ENCODE data around the gene IGFL1. TPM values are rescaled to one million over a fixed set of nuclear protein-coding genes. Genes with fewer than 3 reads are reported as not detected.

IGFL1 gene
- total and polyA plus RNA-seq, 10 of the 15 experiments (the other 5 are each of a cell fraction or from before 2014, with no cell fraction given) = not detected

DNA sequence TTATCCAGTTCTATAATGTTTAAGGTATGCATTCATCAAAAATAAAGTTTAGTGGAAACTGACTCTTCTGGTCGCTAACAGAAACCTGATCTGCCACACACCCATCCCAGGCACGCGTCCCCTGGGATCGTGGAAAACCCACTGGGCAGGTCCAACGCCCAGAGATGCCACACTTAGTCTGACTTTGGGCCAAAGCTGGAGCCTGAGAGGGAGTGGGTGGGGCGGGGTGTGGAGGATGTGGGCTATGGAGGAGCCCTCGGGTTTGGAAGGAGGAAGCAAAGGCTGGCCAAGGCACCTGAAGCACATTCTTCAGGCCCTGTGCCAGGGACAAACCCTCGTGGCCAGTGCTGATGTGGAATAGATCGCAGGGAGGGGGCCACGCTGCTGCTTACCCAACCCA is 2.5 kb downstream of the IGFL1 start (continued):
- TF ChIP-seq, protein P1, sequence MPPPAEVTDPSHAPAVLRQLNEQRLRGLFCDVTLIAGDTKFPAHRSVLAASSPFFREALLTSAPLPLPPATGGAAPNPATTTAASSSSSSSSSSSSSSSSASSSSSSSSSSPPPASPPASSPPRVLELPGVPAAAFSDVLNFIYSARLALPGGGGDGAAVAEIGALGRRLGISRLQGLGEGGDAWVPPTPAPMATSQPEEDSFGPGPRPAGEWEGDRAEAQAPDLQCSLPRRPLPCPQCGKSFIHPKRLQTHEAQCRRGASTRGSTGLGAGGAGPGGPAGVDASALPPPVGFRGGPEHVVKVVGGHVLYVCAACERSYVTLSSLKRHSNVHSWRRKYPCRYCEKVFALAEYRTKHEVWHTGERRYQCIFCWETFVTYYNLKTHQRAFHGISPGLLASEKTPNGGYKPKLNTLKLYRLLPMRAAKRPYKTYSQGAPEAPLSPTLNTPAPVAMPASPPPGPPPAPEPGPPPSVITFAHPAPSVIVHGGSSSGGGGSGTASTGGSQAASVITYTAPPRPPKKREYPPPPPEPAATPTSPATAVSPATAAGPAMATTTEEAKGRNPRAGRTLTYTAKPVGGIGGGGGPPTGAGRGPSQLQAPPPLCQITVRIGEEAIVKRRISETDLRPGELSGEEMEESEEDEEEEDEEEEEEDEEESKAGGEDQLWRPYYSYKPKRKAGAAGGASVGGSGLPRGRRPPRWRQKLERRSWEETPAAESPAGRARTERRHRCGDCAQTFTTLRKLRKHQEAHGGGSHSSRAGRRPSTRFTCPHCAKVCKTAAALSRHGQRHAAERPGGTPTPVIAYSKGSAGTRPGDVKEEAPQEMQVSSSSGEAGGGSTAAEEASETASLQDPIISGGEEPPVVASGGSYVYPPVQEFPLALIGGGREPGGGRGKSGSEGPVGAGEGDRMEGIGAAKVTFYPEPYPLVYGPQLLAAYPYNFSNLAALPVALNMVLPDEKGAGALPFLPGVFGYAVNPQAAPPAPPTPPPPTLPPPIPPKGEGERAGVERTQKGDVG (CRISPR knock-in tag; IDR thresholded peaks at IDR 0.05) = no peak
- no peak for TF ChIP-seq CBX5 (IDR thresholded peaks at IDR 0.05; ENCODE audit: low read depth)
- no peak for TF ChIP-seq NR2C1 (IDR thresholded peaks at IDR 0.05)
- TF ChIP-seq, protein P2, sequence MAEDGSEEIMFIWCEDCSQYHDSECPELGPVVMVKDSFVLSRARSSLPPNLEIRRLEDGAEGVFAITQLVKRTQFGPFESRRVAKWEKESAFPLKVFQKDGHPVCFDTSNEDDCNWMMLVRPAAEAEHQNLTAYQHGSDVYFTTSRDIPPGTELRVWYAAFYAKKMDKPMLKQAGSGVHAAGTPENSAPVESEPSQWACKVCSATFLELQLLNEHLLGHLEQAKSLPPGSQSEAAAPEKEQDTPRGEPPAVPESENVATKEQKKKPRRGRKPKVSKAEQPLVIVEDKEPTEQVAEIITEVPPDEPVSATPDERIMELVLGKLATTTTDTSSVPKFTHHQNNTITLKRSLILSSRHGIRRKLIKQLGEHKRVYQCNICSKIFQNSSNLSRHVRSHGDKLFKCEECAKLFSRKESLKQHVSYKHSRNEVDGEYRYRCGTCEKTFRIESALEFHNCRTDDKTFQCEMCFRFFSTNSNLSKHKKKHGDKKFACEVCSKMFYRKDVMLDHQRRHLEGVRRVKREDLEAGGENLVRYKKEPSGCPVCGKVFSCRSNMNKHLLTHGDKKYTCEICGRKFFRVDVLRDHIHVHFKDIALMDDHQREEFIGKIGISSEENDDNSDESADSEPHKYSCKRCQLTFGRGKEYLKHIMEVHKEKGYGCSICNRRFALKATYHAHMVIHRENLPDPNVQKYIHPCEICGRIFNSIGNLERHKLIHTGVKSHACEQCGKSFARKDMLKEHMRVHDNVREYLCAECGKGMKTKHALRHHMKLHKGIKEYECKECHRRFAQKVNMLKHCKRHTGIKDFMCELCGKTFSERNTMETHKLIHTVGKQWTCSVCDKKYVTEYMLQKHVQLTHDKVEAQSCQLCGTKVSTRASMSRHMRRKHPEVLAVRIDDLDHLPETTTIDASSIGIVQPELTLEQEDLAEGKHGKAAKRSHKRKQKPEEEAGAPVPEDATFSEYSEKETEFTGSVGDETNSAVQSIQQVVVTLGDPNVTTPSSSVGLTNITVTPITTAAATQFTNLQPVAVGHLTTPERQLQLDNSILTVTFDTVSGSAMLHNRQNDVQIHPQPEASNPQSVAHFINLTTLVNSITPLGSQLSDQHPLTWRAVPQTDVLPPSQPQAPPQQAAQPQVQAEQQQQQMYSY (CRISPR knock-in tag; IDR thresholded peaks at IDR 0.05) = no peak

DNA sequence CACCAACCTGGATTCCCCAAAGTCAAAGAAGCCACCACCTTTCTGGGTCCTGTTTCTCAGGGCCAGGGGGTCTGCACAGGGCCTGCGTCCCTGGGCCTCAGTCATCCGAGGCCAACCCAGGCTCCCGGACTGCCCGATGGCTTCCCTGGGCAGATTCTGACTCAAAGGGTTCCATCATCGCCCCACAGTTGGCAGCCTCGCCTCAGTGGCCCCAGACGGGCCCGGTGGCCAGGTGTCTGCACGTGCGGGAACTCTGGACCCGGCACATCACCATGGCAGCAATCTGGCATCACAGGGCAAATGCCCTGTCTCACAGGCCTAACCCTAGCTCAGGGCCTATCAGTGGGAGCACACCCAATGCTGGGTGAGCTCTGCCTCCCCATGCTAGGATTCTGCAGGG is 2.9 kb downstream of the IGFL1 start:
- ChIA-PET POLR2A (no interaction called here), RAD21 (ENCODE audit: unreplicated experiment) (no interaction called here), SMC1A (ENCODE audit: uncharacterized antibody, unreplicated experiment) (no interaction called here), CTCF (no interaction called here)
- FAIRE-seq (no peak), ATAC-seq (no peak), DNase-seq (ENCODE audit: low read depth, low spot score) (no peak)
- no TSS peak for BruUV-seq (replicated peaks)
- TF ChIP-seq LARP7 (IDR thresholded peaks at IDR 0.05) (no peak), BACH1 (IDR thresholded peaks at IDR 0.05; ENCODE audit: borderline replicate concordance) (no peak), FOXK2 (IDR thresholded peaks at IDR 0.05) (no peak), ZNF274 (IDR thresholded peaks at IDR 0.05; ENCODE audit: insufficient read depth, insufficient read length) (no peak), NRF1 (conservative IDR thresholded peaks at IDR 0.05; ENCODE audit: low read depth, low read length) (no peak), NFYA (IDR thresholded peaks at IDR 0.05; ENCODE audit: borderline replicate concordance, low read depth, low read length) (no peak), GABPA (IDR thresholded peaks at IDR 0.05; ENCODE audit: low read depth) (no peak), YBX1 (IDR thresholded peaks at IDR 0.05) (no peak), YY1 (IDR thresholded peaks at IDR 0.05; ENCODE audit: low read depth, low read length) (no peak), SRF (IDR thresholded peaks at IDR 0.05; ENCODE audit: low read depth in 2 of 2, low read length in 2 of 2) (no peak), POLR2AphosphoS2 (IDR thresholded peaks at IDR 0.05; ENCODE audit: low read depth, low read length) (no peak), MEF2B (IDR thresholded peaks at IDR 0.05; ENCODE audit: partially characterized antibody, poor library complexity, severe bottlenecking) (no peak), TCF7 (IDR thresholded peaks at IDR 0.05; ENCODE audit: borderline replicate concordance) (no peak), ZZZ3 (IDR thresholded peaks at IDR 0.05; ENCODE audit: control insufficient read depth, insufficient read length, low read depth) (no peak)
- Histone ChIP-seq H3K4me3 (no peak overlapping the region), H3K36me3 (ENCODE audit: control insufficient read depth in 2 of 2, insufficient read depth in 2 of 2, low read length in 1 of 2) (no peaks in the 10 kb centered on the region), H3K9ac (ENCODE audit: control insufficient read depth, insufficient read depth, low read length) (no peak overlapping the region), H3K27me3 (replicated peaks in 1 of 2; ENCODE audit: control insufficient read depth in 2 of 2, insufficient read depth in 2 of 2, low read length in 1 of 2) (peaks cover 0 to 2% of the 10 kb centered on the region in 2 experiments; a peak in 1 of 4 replicates), H3K27ac (ENCODE audit: control insufficient read depth, insufficient read depth) (no peak overlapping the region), H3K4me2 (ENCODE audit: control insufficient read depth, insufficient read depth) (no peak overlapping the region), H3K9me3 (replicated peaks; ENCODE audit: control insufficient read depth, insufficient read depth, low read length) (no peaks in the 10 kb centered on the region), H2AFZ (ENCODE audit: control insufficient read depth, low read depth, low read length) (no peak overlapping the region), H3K79me2 (ENCODE audit: control insufficient read depth, insufficient read depth, low read length) (no peaks in the 10 kb centered on the region), H4K20me1 (ENCODE audit: control insufficient read depth, insufficient read depth) (no peaks in the 10 kb centered on the region), H3K4me1 (ENCODE audit: control insufficient read depth, insufficient read depth, low read length) (no peaks in the 10 kb centered on the region)
- intact Hi-C loops (cut with micrococcal nuclease; ENCODE audit: unreplicated experiment) (no loop called here), in situ Hi-C loops (cut with MboI) (no loop called here)
- 33% methylated on average over 11 of the region's 11 CpGs for WGBS (ENCODE audit: insufficient coverage, insufficient replicate concordance, low lambda C conversion rate, missing lambda C conversion rate)

Measured in GM12878 (cell line).